HEK293 (cell line): Measurements from ENCODE around the gene NPPB.

ENCODE experiments used
- CTCF ChIA-PET: fragments of 350-600 bp; formaldehyde crosslinking; extraction: SDS; loops from one replicate; lab custom pipeline; 2021; ENCODE audit warnings: antibody characterized with exemption; lab: Yijun Ruan, JAX
- POLR2A ChIA-PET: fragments of 300-600 bp; formaldehyde crosslinking; extraction: SDS; loops from one replicate; lab custom pipeline; 2020; ENCODE audit warnings: antibody characterized with exemption, inconsistent platforms; lab: Yijun Ruan, JAX
- H3K27ac ChIP-seq: fragments of 200-500 bp; sonication (Bioruptor generic); 2 replicates; pipeline ENCODE4 v1.5.1; 2014; ENCODE audit warnings: low read depth, low read length, control low read depth, inconsistent platforms; ENCODE audit errors: extremely low read depth
- H3K36me3 ChIP-seq, 2 experiments: fragments of 200-500 bp in 1 of 2; sonication (Bioruptor generic) in 1 of 2; 1 replicate in 1 of 2; 2 replicates in 1 of 2; pipeline ENCODE4 v1.5.1; 2014 to 2017; ENCODE audit warnings: inconsistent platforms in 2 of 2, low read length in 2 of 2; ENCODE audit not compliant: control insufficient read depth in 2 of 2, insufficient read depth in 1 of 2
- H3K4me1 ChIP-seq: fragments of 200-500 bp; sonication (Bioruptor generic); 2 replicates; pipeline ENCODE4 v1.5.1; 2014; ENCODE audit warnings: mild to moderate bottlenecking, low read length, inconsistent platforms; ENCODE audit not compliant: control insufficient read depth, insufficient read depth
- H3K4me3 ChIP-seq: 2 replicates; pipeline ENCODE4 v1.5.1; 2011; ENCODE audit warnings: low read depth, mild to moderate bottlenecking, control low read depth, low read length, moderate library complexity
- H3K9me3 ChIP-seq: fragments of 200-500 bp; sonication (Bioruptor generic); 2 replicates; pipeline ENCODE4 v1.5.1; 2014; ENCODE audit warnings: low read depth, low read length, inconsistent platforms; ENCODE audit not compliant: control insufficient read depth, insufficient read depth
- KLF16 ChIP-seq: fragments of 450-650 bp; formaldehyde crosslinking; IDR thresholded peaks from 2 replicates; pipeline ENCODE4 v1.5.1; 2017; ENCODE audit warnings: missing biosample characterization, missing genetic modification characterization
- PRDM1 ChIP-seq: fragments of 450-650 bp; formaldehyde crosslinking; IDR thresholded peaks from 2 replicates; pipeline ENCODE4; 2016; ENCODE audit warnings: missing biosample characterization, missing genetic modification characterization
- REPIN1 ChIP-seq: fragments of 450-650 bp; formaldehyde crosslinking; IDR thresholded peaks from 2 replicates; pipeline ENCODE4 v1.5.1; 2017; ENCODE audit warnings: missing biosample characterization, missing genetic modification characterization, low read depth
- SP2 ChIP-seq: fragments of 450-650 bp; formaldehyde crosslinking; IDR thresholded peaks from 2 replicates; pipeline ENCODE4 v1.5.1; 2016; ENCODE audit warnings: missing biosample characterization, missing genetic modification characterization
- ZBTB8A ChIP-seq: fragments of 450-650 bp; formaldehyde crosslinking; IDR thresholded peaks from 2 replicates; pipeline ENCODE4 v1.5.1; 2016; ENCODE audit warnings: missing biosample characterization, missing genetic modification characterization
- ZNF146 ChIP-seq: fragments of 450-650 bp; formaldehyde crosslinking; IDR thresholded peaks from 2 replicates; pipeline ENCODE4 v1.5.1; 2016; ENCODE audit warnings: missing biosample characterization, missing genetic modification characterization
- ZNF324 ChIP-seq: fragments of 450-650 bp; formaldehyde crosslinking; IDR thresholded peaks from 2 replicates; pipeline ENCODE4 v1.5.1; 2016; ENCODE audit warnings: missing biosample characterization, missing genetic modification characterization
- ZNF449 ChIP-seq: fragments of 450-650 bp; formaldehyde crosslinking; IDR thresholded peaks from 2 replicates; pipeline ENCODE4 v1.5.1; 2017; ENCODE audit warnings: missing biosample characterization, mild to moderate bottlenecking, missing genetic modification characterization, moderate library complexity
- ZNF610 ChIP-seq: fragments of 450-650 bp; formaldehyde crosslinking; IDR thresholded peaks from 2 replicates; pipeline ENCODE4 v1.5.1; 2016; ENCODE audit warnings: missing biosample characterization, missing genetic modification characterization, borderline replicate concordance
- ZNF624 ChIP-seq: fragments of 450-650 bp; formaldehyde crosslinking; IDR thresholded peaks from 2 replicates; pipeline ENCODE4 v1.5.1; 2017; ENCODE audit warnings: missing biosample characterization, missing genetic modification characterization
- ZSCAN23 ChIP-seq: fragments of 450-650 bp; formaldehyde crosslinking; IDR thresholded peaks from 2 replicates; pipeline ENCODE4 v1.5.1; 2016; ENCODE audit warnings: missing biosample characterization, missing genetic modification characterization
- ZSCAN30 ChIP-seq: fragments of 450-650 bp; IDR thresholded peaks from 2 replicates; pipeline ENCODE4 v1.5.1; 2018; ENCODE audit warnings: missing biosample characterization, mild to moderate bottlenecking, missing genetic modification characterization, moderate library complexity
- TF ChIP-seq, protein P1 (sequence below): fragments of 450-650 bp; formaldehyde crosslinking; IDR thresholded peaks from 2 replicates; pipeline ENCODE4 v1.5.1; 2016; ENCODE audit warnings: missing biosample characterization, missing genetic modification characterization
- TF ChIP-seq, protein P2 (sequence below): fragments of 450-650 bp; formaldehyde crosslinking; IDR thresholded peaks from 2 replicates; pipeline ENCODE4 v1.5.1; 2016; ENCODE audit warnings: missing biosample characterization, missing genetic modification characterization
- TF ChIP-seq, protein P3 (sequence below): fragments of 450-650 bp; formaldehyde crosslinking; IDR thresholded peaks from 2 replicates; pipeline ENCODE4 v1.5.1; 2016; ENCODE audit warnings: missing biosample characterization, missing genetic modification characterization
- TF ChIP-seq, protein P4 (sequence below): fragments of 450-650 bp; formaldehyde crosslinking; IDR thresholded peaks from 2 replicates; pipeline ENCODE4 v1.5.1; 2016; ENCODE audit warnings: missing biosample characterization, missing genetic modification characterization, borderline replicate concordance

Gene NPPB

GRCh38 chr1:11836955-11837766 is 21.6 kb downstream of the NPPB start:
- ChIA-PET POLR2A (interaction anchor here (1.3 to 2.1 kb wide), 2 partner anchors 70 to 71 kb away, joined by 3 to 21 read pairs; no protein-coding TSS in a partner anchor), CTCF (interaction anchor here (0.6 to 12.5 kb wide), 14 partner anchors 12 to 664 kb away, joined by 3 to 114 read pairs (median 4); no protein-coding TSS in a partner anchor)
- H3K4me3 ChIP-seq, result no peak overlapping the region
- no peak for TF ChIP-seq ZNF624
- no peak for TF ChIP-seq PRDM1 (tag by site-specific recombination)
- no peak for TF ChIP-seq ZBTB8A
- TF ChIP-seq ZSCAN30 (tag by site-specific recombination), result no peak
- TF ChIP-seq, protein P1, sequence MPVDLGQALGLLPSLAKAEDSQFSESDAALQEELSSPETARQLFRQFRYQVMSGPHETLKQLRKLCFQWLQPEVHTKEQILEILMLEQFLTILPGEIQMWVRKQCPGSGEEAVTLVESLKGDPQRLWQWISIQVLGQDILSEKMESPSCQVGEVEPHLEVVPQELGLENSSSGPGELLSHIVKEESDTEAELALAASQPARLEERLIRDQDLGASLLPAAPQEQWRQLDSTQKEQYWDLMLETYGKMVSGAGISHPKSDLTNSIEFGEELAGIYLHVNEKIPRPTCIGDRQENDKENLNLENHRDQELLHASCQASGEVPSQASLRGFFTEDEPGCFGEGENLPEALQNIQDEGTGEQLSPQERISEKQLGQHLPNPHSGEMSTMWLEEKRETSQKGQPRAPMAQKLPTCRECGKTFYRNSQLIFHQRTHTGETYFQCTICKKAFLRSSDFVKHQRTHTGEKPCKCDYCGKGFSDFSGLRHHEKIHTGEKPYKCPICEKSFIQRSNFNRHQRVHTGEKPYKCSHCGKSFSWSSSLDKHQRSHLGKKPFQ (tag by site-specific recombination), result no peak
- TF ChIP-seq ZNF449, result no peak
- peaks cover 5 to 100% of the 10 kb centered on the region in 2 experiments; a peak in 2 of 3 replicates for H3K36me3 ChIP-seq
- no peak overlapping the region for H3K27ac ChIP-seq
- H3K9me3 ChIP-seq, result no peaks in the 10 kb centered on the region
- H3K4me1 ChIP-seq, result no peaks in the 10 kb centered on the region

DNA sequence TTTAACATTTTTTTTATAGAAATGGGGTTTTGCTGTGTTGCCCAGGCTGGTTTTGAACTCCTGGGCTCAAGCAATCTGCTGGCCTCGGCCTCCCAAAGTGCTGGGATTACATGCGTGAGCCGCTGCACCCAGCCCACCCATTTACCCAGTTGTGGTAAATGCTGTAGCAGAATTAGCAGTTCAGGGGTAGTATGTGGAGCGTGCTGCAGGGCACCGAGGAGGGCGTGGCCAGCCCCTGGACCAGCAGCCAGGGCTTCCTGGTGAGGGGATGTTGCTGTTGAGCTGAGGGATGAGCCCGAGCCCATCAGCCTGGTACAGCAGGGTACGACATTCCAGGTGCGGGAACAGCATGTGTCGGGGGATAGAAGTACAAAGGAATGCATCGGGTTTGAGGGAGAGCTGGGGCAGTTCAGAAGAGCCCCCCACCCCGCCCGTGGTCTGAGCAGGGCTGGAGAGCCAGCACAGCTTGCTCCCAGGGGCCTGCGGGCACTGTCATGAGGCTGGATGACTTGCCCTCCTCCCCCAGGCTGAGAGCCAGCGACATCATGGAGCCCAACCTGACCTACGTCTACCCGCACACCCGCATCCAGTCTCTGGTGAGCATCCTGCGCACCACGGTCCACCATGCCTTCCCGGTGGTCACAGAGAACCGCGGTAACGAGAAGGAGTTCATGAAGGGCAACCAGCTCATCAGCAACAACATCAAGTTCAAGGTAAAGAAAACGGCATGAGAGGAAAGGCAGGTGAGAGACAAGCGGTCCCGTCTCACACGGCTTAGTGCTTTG is 23.1 kb downstream of the NPPB start:
- ChIA-PET POLR2A (interaction anchor here (0.6 to 1.3 kb wide), 2 partner anchors 22 to 72 kb away, joined by 3 to 5 read pairs; no protein-coding TSS in a partner anchor), CTCF (interaction anchor here (0.6 to 12.5 kb wide), 4 partner anchors 32 to 793 kb away, joined by 3 to 114 read pairs (median 4); no protein-coding TSS in a partner anchor)
- H3K9me3 ChIP-seq, result no peaks in the 10 kb centered on the region
- TF ChIP-seq ZNF610 (no peak), REPIN1 (tag by site-specific recombination) (no peak), ZNF146 (tag by site-specific recombination) (no peak), KLF16 (tag by site-specific recombination) (no peak), ZSCAN23 (tag by site-specific recombination) (no peak), SP2 (tag by site-specific recombination) (no peak), ZNF324 (tag by site-specific recombination) (no peak)
- TF ChIP-seq, protein P2, sequence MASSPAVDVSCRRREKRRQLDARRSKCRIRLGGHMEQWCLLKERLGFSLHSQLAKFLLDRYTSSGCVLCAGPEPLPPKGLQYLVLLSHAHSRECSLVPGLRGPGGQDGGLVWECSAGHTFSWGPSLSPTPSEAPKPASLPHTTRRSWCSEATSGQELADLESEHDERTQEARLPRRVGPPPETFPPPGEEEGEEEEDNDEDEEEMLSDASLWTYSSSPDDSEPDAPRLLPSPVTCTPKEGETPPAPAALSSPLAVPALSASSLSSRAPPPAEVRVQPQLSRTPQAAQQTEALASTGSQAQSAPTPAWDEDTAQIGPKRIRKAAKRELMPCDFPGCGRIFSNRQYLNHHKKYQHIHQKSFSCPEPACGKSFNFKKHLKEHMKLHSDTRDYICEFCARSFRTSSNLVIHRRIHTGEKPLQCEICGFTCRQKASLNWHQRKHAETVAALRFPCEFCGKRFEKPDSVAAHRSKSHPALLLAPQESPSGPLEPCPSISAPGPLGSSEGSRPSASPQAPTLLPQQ (tag by site-specific recombination), result no peak
- TF ChIP-seq, protein P3, sequence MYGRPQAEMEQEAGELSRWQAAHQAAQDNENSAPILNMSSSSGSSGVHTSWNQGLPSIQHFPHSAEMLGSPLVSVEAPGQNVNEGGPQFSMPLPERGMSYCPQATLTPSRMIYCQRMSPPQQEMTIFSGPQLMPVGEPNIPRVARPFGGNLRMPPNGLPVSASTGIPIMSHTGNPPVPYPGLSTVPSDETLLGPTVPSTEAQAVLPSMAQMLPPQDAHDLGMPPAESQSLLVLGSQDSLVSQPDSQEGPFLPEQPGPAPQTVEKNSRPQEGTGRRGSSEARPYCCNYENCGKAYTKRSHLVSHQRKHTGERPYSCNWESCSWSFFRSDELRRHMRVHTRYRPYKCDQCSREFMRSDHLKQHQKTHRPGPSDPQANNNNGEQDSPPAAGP, result no peak
- TF ChIP-seq, protein P4, sequence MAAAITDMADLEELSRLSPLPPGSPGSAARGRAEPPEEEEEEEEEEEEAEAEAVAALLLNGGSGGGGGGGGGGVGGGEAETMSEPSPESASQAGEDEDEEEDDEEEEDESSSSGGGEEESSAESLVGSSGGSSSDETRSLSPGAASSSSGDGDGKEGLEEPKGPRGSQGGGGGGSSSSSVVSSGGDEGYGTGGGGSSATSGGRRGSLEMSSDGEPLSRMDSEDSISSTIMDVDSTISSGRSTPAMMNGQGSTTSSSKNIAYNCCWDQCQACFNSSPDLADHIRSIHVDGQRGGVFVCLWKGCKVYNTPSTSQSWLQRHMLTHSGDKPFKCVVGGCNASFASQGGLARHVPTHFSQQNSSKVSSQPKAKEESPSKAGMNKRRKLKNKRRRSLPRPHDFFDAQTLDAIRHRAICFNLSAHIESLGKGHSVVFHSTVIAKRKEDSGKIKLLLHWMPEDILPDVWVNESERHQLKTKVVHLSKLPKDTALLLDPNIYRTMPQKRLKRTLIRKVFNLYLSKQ (tag by site-specific recombination), result no peak
- no peak overlapping the region for H3K4me3 ChIP-seq
- peaks cover 5 to 96% of the 10 kb centered on the region in 2 experiments; a peak in 2 of 3 replicates for H3K36me3 ChIP-seq
- H3K4me1 ChIP-seq, result no peaks in the 10 kb centered on the region
- H3K27ac ChIP-seq, result no peak overlapping the region
